Measurements from ENCODE around the gene CKAP4. TPM values are rescaled to one million over a fixed set of nuclear protein-coding genes. Genes with fewer than 3 reads are reported as not detected.

CKAP4 gene
- polyA plus RNA-seq, 3 donors, result 97.1 to 125 (median 114) TPM

DNA sequence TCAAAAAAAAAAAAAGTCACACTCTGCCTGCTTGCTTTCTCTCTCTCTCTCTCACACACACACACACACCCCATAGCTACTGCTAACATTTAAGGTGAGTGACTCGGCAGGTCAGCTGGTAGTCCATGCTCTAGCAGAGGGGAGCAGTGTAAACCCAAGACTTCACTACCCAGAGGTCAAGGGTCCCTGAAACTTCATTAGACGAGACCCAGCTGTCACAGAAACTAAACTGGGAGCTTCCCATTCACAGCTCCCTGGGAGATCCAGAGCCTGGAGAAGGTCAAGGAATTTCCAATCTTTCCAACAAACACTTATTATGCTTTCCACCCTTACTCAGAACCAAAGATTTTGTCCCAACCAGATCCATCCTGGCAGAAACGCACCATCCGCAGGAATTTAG, 33.2 kb downstream of the CKAP4 start:
- DNase-seq, result peak; percentile 40

DNA sequence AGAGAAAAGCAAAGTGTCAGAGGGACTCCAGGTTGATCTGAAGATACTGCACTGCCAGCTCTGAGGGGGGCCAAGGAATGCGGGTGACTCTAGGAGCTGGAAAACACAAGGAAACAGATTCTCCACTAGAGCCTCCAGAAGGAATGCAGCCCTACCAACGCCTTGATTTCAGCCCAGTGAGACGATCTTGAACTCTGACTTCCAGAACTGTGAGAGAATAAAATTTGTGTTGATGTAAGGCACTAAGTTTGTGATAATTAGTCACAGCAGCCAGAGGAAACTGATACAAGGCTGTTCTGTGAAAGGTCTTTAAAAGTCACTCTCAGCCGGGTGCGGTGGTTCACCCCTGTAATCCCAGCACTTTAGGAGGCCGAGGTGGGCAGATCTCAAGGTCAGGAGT, 34.2 kb downstream of the CKAP4 start:
- DNase-seq, result no peak

DNA sequence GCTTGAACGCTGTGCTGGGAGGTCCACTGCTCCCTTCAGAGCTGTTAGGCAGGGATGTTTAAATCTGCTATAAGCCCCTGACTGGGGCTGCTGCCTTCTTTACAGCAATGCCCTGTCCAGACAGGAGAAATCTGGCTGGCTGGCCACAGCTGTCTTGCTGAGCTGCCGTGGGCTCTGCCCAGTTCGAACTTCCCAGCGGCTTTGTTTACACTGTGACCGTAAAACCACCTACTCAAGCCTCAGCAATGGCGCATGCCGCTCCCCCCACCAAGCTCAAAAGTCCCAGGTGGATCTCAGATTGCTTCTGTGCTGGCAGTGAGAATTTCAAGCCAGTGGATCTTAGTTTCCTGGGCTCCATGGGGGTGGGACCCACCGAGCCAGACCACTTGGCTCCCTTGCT, 35.8 kb downstream of the CKAP4 start:
- DNase-seq, result no peak

DNA sequence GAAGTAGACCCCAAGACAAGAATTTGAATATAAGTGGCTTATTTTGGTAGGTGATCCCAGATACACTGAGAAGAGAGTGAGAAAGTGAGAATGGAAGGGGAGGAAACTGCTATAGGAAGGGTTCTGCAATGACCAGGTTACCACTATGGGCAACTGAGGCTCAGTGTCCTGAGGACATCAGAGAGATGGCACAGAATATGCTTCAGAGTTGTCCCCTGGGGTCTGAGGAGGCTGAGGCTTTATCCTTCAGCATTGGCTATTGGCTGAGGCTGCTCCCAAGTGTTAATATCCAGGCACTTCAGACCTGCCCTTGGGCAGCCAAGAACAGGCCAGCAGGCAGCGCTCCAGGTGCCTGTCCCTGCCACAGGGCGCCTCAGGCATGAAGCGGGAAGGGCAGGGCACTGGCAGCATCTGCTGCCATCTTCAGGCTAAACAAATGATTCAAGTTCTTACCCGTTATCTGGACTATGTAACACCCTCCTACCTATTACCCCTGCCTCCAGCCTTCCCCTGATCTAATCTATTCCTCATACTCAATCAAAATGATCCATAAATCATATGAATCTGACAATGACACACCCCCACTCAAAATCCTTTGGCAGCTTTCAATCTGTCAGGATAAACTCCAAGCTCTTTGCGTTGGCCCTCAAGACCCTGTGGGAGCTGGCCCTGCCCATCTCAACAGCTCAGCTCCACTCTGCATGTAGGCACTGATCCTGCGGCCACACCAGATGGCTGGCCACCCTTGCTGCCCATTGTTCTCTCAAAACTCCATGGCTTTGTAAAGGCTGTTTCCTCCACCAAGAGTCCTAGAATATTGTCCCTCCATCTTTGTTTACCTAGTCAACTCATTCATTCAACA, 42.4 kb downstream of the CKAP4 start:
- no peak for DNase-seq

DNA sequence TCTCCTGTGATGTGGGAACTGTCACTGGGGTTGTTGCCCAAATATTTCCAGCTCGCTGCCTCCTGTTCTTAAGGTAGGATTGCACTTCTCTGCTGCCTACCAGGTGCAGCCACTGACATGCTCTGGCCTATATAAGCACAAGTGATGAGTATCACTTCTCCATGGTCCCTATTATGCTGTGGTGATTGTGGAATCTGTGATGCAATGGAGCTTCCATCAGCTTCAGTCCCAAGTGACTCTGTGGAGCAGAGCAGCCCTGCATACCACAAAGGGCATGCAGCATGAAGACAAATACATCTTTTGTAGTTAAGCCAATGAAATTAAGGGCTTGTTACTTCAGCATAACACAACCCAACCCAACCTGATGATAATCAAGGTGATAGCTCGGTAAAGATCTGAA, 43.5 kb downstream of the CKAP4 start:
- DNase-seq, result no peak

DNA sequence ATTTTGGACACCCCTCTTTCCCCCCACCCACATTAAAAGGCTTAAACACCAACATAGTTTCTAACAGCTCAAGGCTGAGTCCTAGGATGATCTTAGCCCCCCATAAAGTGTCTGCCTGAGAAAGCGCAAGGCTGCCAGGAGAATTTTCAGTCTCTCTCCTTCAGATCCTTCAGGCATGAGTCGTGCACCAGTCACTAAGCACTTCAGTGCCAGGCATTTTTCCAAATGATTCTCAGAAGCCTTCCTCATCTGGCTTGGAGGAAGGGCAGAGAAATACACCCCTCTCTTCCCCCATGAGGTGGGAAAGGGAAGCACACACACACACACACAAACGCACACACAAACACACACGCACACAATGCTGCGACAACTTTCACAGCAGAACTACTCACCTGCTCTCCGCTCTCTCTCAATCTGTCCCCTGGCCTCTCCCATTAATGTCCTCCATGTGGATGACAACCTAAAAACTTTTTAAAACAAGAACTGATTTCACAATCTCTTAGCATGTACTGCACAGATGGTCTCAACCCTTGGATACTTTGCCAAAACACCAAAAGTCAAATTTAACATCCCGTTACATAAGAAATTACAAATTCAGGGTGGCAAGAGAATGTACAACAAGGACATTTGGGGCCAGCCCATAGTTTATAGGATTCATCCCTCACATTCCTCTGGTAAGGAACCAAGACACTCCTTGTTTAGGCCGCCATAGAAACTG, 49.8 kb downstream of the CKAP4 start:
- no peak for DNase-seq

DNA sequence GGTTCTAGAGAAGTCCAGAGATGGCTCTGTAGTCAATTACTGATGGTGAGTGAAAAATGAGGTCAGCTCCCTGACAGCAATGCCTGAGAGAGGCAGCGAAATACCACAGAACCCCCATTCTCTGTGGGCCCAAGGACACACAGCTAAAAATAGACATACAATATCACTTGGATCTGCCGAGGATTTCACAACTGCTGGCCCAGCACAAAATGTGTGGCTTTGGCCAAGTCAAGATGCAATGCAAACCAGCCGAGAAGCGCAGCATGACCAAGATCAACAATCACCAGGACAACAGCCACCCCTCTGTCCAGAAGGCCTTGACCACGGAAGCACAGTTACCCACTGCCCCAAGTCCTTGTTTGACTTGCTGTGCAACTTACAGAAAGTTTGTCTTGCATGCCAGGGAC, 52.2 kb downstream of the CKAP4 start:
- no peak for DNase-seq

DNA sequence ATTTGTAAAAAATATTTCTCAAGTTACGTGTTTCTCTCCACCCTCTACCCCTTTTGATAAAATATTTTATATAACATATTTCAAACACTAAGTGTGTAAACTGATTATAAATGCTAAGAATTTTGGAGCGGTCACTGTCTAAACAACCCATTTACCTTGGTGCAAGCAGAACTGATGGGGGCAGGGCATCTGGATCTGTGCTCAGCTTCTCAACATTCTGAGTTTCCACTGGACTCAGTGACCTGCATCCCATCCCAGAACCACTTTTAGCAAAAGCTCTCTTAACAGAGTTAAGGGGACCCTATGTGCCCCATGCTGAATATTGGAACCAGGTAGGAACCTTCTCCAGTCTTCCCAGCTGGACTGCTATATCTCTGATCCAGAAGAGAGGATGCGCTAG, 53.5 kb downstream of the CKAP4 start:
- no peak for DNase-seq

DNA sequence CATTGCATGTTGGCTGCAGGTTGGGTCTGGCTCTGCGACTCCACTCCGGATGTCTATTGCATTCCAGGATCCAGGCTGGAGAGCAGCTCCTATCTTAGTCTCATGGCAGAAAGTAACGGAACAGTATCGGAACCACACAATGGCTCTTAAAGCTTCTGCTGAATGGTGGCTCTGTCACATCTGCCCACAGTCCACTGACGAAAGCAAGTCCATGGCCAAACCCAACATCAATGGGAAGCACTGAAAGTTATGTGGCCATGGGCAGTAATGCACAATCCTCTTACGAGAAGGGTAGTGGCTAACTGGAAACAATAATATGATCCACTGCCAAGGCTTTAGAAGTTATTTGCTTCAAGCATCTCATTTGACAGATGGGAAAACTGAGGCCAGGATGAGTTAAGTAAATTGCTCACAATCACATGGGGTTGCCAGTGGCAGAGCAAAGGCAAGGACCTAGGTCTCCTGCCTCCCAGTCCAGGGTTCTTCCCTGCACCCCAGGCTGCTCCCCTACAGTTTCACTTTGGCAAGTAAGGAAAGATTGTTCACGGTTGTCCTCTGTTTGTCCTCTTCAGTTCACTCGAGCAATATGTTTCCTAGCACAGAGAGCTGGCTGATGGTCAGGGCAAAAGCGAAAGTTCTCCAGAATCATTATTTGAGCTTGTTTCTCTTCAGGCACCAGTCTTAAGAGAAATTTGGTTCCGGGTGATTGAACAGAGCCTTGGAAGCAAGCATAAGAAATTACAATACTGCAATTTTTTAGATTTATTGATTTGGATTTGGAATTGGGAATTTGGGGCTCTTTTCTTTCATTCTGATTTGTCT, 54.2 kb downstream of the CKAP4 start:
- DNase-seq, result no peak

DNA sequence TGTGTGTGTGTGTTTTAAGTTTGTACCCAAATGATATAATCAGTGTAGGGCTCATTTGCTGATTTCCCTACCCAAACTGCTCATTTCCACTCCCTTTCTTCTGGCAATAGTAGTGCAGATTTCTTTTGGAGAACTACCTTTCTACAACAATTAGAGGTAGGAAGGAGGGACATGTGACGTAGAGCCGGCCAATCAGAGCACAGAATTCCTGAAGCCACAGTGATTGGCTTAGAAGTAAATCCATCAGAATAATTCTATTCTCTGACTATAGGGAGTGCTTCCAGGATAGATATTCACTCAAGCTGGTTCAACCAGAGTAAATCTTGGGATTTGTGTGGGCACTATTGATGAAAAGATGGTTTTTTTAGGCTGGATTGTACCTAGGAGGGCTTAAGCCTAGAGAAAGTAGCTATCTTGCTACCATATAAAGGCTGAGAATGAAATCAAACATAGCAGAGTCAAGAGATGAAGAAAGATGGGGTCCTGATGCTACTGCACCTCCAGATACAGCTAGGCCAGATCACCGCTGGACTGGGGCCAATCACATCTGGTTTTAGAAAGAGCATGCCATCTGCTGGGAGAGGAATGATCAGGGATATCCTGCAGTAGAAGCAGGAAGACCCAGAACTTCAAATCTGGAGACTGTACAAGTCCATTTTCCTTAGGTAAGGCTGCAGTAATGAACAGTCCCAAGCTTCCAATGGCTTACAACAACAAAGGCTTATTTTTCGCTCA, 55.0 kb downstream of the CKAP4 start:
- DNase-seq, result no peak

DNA sequence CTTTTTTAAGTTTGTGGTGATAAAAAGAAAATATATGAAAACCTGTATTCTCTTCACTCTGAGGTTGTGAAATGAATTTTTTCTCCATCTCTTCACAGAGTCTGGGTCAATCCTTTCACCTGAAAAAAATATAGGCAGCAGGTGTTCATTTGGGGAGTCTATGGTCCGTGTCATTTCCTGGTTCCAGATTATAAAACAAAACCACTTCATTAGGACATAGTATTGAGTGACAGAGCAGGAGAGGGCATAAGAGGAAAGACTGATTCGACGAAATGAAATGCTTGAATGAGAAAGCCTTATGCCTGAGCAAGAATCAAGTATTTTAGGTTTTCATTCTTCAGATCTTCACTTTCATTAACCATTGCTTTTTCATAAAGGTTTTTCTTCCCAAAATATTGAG, 57.2 kb downstream of the CKAP4 start:
- no peak for DNase-seq

DNA sequence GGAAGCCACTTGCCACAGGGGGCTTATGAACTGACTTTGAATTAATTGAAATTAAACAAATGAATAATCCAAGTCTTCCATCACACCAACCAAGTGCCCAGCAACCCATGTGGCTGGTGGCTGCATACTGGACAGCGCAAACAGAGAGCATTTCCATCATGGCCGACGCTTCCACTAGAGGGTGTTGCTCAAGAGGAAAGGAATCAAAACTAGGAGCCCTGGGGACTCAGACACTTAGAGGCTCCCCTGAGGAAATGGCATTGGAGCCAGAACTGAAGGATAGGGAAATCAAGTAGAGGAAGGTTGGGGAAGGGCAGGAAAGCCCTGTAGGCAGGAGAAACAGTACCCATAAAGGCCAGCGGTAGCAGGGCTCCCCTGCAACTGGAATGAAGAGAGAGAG, 58.5 kb downstream of the CKAP4 start:
- no peak for DNase-seq

DNA sequence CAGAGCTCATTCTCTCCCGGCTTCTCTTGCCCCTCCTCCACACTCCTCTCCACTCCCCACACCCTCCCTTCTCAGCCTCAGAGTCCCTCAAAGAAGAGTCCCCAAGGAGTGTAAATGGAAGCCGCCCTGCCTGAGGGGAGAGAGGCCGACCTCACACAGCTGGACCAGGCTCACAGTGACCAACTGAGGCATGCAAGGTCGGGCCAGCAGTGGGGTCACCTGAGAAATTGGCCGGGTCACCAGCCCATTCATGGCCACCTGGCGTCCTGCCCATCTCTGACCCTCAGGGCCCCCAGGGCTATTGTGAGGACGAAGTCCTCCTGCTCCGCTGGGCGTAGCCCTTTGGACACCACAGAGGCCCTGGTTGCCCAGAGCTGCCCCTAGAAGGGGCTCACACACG, 59.6 kb downstream of the CKAP4 start:
- no peak for DNase-seq

Other genes with a start within 250 kb of the CKAP4 start
- gene NUAK1, start 109.1 kb downstream of the CKAP4 start, polyA plus RNA-seq (ENCODE audit: insufficient read length in 3 of 3), result 10 to 100 TPM in 1 of 3 donors, 1 to 10 TPM in 2; 9.7 to 11.9 (median 9.8) TPM
- 10 to 100 TPM; 14.9 to 29.6 (median 22.2) TPM for gene TCP11L2, start 54.7 kb upstream of the CKAP4 start, polyA plus RNA-seq (ENCODE audit: insufficient read length in 3 of 3)
- 10 to 100 TPM; 15.4 to 16.4 (median 15.9) TPM for gene POLR3B, start 109.7 kb upstream of the CKAP4 start, polyA plus RNA-seq (ENCODE audit: insufficient read length in 3 of 3)

All from renal pelvis (tissue), 4 donors.